ENCODE measurements around the gene LTN1. TPM values are rescaled to one million over a fixed set of nuclear protein-coding genes. Genes with fewer than 3 reads are reported as not detected.

LTN1 gene
- total and polyA plus RNA-seq, 2 of the 13 experiments (the other 11 are each of a cell fraction or from before 2014, with no cell fraction given) = 6.7 to 24.6 TPM

DNA sequence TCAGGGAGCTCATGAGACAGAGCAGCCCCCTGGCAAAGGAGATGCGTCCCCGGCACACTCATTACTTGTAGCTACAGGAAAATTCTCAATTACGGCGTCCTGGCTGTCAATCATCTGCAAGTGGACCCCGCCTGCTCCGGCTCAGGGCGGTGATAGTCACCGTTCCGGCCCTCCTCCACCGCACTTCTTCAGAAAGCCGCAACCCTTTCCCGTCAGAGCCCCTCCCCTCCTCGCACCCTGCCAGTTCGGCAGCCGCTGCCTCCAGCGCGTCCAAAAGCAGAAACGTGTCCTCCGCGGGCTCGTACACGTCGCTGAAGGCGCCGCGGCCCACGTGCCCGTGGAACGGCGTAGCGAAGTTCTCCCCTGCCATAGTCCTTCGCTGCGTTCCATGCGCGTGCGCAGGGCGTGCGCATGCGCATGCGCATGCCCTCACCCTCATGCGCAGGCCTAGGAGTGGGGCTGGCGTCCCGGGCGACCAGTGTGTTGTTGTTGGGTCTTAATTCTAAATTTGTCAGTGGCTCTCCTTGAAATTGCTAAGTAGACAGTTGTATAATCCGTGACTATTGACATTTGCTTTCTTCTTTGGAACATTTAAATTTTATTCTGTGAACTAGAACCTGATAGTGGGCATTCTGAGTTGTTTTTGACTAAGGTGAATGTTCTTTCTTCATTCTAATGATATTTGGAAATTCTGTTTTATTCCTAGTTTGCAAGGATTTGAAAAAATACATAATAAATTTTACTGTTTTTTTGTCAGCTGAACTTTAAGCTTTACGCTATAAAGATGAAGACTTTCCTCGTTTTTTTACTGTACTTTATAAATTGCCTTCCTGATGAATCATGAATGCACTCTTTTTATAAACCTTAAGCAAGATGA lies 107.5 kb downstream of the LTN1 start (continued):
- TF ChIP-seq ZSCAN30 (CRISPR knock-in tag; IDR thresholded peaks at IDR 0.05) = peak; percentile 49; the same call in 1 of the 2 replicates
- no peak for TF ChIP-seq CCAR2 (optimal IDR thresholded peaks at IDR 0.05; ENCODE audit: low read depth, low read length)
- TF ChIP-seq RCOR2 (CRISPR knock-in tag; IDR thresholded peaks at IDR 0.05) = peak; percentile 54; the same call in 1 of the 2 replicates
- peak; percentile 90; the same call in 1 of the 2 replicates for TF ChIP-seq ZNF790 (CRISPR knock-in tag; IDR thresholded peaks at IDR 0.05; ENCODE audit: borderline replicate concordance)
- TF ChIP-seq SMARCE1 (IDR thresholded peaks at IDR 0.05; ENCODE audit: borderline replicate concordance) = no peak
- peak; percentile 97 for TF ChIP-seq ZZZ3 (CRISPR knock-in tag; IDR thresholded peaks at IDR 0.05; ENCODE audit: borderline replicate concordance)
- TF ChIP-seq ATF7-NPFF (CRISPR knock-in tag; IDR thresholded peaks at IDR 0.05; ENCODE audit: low read depth) = peak; percentile 96
- TF ChIP-seq ZSCAN25 (CRISPR knock-in tag; IDR thresholded peaks at IDR 0.05) = peak; percentile 93
- TF ChIP-seq ZNF83 (CRISPR knock-in tag; IDR thresholded peaks at IDR 0.05; ENCODE audit: borderline replicate concordance) = 0 out of 2 replicates have a peak, but pooled peaks have one; percentile 95
- TF ChIP-seq ZNF557 (CRISPR knock-in tag; IDR thresholded peaks at IDR 0.05) = peak; percentile 99
- TF ChIP-seq GTF3A (CRISPR knock-in tag; conservative IDR thresholded peaks at IDR 0.05) = no peak; the same call in 1 of the 2 replicates
- peak; percentile 98 for TF ChIP-seq AHR (CRISPR knock-in tag; IDR thresholded peaks at IDR 0.05)
- TF ChIP-seq, protein P1, sequence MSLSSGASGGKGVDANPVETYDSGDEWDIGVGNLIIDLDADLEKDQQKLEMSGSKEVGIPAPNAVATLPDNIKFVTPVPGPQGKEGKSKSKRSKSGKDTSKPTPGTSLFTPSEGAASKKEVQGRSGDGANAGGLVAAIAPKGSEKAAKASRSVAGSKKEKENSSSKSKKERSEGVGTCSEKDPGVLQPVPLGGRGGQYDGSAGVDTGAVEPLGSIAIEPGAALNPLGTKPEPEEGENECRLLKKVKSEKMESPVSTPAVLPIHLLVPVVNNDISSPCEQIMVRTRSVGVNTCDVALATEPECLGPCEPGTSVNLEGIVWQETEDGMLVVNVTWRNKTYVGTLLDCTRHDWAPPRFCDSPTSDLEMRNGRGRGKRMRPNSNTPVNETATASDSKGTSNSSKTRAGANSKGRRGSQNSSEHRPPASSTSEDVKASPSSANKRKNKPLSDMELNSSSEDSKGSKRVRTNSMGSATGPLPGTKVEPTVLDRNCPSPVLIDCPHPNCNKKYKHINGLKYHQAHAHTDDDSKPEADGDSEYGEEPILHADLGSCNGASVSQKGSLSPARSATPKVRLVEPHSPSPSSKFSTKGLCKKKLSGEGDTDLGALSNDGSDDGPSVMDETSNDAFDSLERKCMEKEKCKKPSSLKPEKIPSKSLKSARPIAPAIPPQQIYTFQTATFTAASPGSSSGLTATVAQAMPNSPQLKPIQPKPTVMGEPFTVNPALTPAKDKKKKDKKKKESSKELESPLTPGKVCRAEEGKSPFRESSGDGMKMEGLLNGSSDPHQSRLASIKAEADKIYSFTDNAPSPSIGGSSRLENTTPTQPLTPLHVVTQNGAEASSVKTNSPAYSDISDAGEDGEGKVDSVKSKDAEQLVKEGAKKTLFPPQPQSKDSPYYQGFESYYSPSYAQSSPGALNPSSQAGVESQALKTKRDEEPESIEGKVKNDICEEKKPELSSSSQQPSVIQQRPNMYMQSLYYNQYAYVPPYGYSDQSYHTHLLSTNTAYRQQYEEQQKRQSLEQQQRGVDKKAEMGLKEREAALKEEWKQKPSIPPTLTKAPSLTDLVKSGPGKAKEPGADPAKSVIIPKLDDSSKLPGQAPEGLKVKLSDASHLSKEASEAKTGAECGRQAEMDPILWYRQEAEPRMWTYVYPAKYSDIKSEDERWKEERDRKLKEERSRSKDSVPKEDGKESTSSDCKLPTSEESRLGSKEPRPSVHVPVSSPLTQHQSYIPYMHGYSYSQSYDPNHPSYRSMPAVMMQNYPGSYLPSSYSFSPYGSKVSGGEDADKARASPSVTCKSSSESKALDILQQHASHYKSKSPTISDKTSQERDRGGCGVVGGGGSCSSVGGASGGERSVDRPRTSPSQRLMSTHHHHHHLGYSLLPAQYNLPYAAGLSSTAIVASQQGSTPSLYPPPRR (CRISPR knock-in tag; IDR thresholded peaks at IDR 0.05; ENCODE audit: borderline replicate concordance) = peak; percentile 86
- TF ChIP-seq, protein P2, sequence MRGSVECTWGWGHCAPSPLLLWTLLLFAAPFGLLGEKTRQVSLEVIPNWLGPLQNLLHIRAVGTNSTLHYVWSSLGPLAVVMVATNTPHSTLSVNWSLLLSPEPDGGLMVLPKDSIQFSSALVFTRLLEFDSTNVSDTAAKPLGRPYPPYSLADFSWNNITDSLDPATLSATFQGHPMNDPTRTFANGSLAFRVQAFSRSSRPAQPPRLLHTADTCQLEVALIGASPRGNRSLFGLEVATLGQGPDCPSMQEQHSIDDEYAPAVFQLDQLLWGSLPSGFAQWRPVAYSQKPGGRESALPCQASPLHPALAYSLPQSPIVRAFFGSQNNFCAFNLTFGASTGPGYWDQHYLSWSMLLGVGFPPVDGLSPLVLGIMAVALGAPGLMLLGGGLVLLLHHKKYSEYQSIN (CRISPR knock-in tag; IDR thresholded peaks at IDR 0.05; ENCODE audit: borderline replicate concordance) = no peak
- peak; percentile 82 for TF ChIP-seq GFI1 (CRISPR knock-in tag; IDR thresholded peaks at IDR 0.05; ENCODE audit: borderline replicate concordance)
- TF ChIP-seq FOXC1 (CRISPR knock-in tag; IDR thresholded peaks at IDR 0.05; ENCODE audit: borderline replicate concordance) = peak; percentile 100
- TF ChIP-seq, protein P3, sequence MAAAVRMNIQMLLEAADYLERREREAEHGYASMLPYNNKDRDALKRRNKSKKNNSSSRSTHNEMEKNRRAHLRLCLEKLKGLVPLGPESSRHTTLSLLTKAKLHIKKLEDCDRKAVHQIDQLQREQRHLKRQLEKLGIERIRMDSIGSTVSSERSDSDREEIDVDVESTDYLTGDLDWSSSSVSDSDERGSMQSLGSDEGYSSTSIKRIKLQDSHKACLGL (CRISPR knock-in tag; IDR thresholded peaks at IDR 0.05) = peak; percentile 99
- TF ChIP-seq, protein P4, sequence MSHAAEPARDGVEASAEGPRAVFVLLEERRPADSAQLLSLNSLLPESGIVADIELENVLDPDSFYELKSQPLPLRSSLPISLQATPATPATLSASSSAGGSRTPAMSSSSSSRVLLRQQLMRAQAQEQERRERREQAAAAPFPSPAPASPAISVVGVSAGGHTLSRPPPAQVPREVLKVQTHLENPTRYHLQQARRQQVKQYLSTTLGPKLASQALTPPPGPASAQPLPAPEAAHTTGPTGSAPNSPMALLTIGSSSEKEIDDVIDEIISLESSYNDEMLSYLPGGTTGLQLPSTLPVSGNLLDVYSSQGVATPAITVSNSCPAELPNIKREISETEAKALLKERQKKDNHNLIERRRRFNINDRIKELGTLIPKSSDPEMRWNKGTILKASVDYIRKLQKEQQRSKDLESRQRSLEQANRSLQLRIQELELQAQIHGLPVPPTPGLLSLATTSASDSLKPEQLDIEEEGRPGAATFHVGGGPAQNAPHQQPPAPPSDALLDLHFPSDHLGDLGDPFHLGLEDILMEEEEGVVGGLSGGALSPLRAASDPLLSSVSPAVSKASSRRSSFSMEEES (CRISPR knock-in tag; IDR thresholded peaks at IDR 0.05) = peak; percentile 88

Data from HepG2 (cell line).